AG09319 (cell line): ENCODE measurements around the gene RSPH1.

Experiments
- DNase-seq: peaks from one replicate; pipeline ENCODE4 v3.0.0-alpha.2; 2010; ENCODE audit warnings: low read depth; ENCODE audit errors: extremely low read depth
- TF ChIP-seq, protein P1 (sequence below): IDR thresholded peaks from 2 replicates; pipeline ENCODE4 v1.5.1; 2011; ENCODE audit warnings: low read depth, mild to moderate bottlenecking, inconsistent platforms, low read length, moderate library complexity

RSPH1 gene

DNA sequence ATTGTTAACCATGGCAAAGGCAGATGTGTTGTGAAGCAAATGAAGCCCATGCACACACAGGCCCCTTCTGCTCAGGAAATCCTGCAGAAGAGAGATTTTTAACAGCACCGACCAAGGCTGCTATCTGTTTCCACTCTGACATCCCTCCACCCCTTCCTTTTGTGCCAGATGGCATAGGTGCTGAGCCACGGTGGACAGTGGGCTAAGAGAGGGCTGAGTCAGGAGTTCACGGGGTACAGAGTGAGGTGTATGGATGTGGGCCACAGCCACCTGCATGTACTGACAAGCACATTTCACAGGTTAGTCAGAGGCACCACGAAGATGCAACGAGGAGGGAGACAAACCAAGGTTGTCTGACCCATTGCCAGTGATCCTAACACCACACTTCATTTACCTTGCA lies 9.5 kb downstream of the RSPH1 start:
- no peak for DNase-seq
- TF ChIP-seq, protein P1, sequence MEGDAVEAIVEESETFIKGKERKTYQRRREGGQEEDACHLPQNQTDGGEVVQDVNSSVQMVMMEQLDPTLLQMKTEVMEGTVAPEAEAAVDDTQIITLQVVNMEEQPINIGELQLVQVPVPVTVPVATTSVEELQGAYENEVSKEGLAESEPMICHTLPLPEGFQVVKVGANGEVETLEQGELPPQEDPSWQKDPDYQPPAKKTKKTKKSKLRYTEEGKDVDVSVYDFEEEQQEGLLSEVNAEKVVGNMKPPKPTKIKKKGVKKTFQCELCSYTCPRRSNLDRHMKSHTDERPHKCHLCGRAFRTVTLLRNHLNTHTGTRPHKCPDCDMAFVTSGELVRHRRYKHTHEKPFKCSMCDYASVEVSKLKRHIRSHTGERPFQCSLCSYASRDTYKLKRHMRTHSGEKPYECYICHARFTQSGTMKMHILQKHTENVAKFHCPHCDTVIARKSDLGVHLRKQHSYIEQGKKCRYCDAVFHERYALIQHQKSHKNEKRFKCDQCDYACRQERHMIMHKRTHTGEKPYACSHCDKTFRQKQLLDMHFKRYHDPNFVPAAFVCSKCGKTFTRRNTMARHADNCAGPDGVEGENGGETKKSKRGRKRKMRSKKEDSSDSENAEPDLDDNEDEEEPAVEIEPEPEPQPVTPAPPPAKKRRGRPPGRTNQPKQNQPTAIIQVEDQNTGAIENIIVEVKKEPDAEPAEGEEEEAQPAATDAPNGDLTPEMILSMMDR, result no peak

DNA sequence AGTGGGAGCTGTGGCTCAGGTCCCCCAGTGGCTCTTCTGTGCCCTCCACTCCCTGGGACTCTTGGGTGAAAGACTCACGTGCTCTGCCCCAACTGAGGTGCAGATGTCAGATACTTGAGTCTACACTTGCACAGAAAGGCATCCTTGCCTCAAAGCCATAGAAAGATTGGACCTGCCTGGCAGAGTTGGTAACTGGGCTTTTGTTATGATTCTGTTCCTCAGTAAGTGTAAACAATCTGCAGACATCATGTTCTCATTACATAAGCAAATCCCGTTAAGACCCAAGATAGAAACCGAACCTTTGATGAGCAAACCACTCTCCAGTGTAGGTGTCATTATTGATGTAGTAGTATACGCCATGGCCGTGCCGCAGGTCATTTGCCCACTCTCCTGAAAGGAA lies 10.0 kb downstream of the RSPH1 start:
- TF ChIP-seq, protein P1, result no peak
- no peak for DNase-seq

DNA sequence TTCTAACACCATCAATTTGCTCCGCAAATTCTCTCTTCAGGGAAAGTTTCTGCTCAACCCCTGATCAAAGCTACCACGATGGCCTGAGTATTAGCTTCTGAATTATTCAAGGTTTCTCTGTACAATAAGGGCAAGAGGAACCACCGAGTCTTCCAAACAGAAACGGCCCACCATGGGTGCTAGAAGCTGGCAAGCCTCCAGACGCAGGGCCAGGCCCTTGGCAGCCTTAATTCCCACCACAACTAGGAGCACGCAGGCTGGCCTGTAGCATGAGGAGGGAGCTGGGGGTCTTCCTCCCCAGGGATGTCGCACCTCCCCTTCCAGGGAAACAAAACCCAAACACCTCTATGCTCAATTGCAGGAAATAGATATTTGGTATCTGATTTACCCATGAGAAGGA lies 11.1 kb downstream of the RSPH1 start:
- DNase-seq, result no peak
- TF ChIP-seq, protein P1, result no peak

DNA sequence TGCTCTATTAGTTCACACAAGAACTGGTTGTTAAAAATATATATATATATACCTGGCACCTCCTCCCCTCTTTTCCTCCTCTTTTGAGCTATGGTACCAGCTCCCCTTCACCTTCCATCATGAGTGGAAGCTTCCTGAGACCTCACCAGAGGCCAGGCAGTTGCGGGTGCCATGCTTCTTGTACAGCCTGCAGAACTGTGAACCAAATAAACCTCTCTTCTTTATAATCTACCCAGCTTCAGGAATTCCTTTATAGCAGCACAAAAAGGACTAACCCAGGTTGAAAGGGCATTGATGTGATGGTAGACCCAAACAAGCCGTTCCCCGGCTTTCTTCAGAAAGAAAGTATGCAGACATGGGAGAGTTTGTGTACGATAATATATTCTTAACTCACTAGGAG lies 14.9 kb downstream of the RSPH1 start:
- TF ChIP-seq, protein P1, result no peak
- no peak for DNase-seq

DNA sequence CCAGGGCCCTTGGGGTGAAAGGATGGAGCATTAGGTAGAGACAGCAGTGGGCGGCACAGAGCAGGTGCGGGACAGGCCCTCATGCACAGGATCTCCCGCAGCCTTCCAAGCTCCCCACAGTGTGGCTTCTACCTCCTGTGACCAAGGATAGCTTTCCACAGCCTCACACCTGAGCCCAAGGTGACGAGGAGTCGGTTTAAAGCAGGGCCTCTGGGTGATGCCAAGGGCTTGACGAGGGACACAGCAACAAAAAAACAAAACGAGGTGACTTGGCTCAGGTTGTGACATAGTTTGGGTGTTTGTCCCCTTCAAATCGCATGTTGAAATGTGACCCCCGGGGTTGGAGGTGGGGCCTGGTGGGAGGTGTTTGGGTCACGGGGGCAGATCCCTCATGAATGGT lies 15.3 kb downstream of the RSPH1 start:
- TF ChIP-seq, protein P1, result no peak
- no peak for DNase-seq

DNA sequence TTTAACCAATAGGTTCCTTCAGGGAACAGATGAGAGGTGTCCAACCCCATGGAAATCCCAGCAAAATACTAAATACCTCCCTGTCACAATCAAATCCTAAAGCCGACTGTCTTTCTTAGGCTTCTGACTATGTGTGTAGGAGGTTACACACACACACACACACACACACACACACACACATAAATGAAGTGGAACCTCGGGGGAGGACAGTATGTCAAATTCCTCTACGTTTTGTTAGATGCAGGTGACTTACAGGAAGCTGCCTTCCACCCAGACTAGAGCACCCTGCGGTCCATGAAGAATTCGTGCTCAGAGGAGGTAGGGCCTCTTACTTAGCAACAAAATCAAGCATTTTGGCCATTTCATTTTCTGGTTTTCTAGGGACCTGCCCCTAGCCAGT lies 16.4 kb downstream of the RSPH1 start:
- no peak for DNase-seq
- TF ChIP-seq, protein P1, result no peak

DNA sequence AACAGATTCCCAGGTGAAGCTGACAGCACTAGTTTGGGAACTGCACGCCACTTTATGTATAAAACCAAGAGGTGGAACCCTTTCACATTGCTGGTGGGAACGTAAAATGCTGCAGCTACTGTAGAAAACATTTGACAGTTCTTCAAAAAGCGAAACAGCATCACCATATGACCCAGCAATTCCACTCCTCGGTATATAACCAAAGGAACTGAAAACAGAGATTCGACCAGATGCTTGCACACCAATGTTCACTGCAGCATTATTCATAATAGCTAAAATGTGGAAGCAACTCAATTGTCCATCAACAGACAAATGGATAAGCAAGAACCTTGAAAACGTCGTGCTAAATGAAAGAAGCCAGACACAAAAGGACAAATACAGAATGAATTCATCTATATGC lies 17.5 kb downstream of the RSPH1 start:
- TF ChIP-seq, protein P1, result no peak
- DNase-seq, result no peak
